GM12874 (cell line): ENCODE data around the gene LEAP2.

Experiments used
- CTCF ChIP-seq: IDR thresholded peaks from 2 replicates; pipeline ENCODE4 v1.5.1; 2011; ENCODE audit warnings: low read depth, mild to moderate bottlenecking, control low read depth, low read length, moderate library complexity; ENCODE audit not compliant: insufficient read depth

LEAP2 gene

GRCh38 chr5:132886064-132886823 is 12.8 kb downstream of the LEAP2 start:
- no peak for TF ChIP-seq CTCF

GRCh38 chr5:132887283-132887682 is 13.8 kb downstream of the LEAP2 start:
- TF ChIP-seq CTCF: no peak

- no peak for TF ChIP-seq CTCF
Observed at GRCh38 chr5:132889501-132889900, 16.0 kb downstream of the LEAP2 start.

- no peak for TF ChIP-seq CTCF
Observed at GRCh38 chr5:132890817-132891216, 17.3 kb downstream of the LEAP2 start.

GRCh38 chr5:132895719-132896305 is 22.3 kb downstream of the LEAP2 start:
- TF ChIP-seq CTCF: no peak

GRCh38 chr5:132896685-132897084 is 23.2 kb downstream of the LEAP2 start:
- TF ChIP-seq CTCF: no peak

- TF ChIP-seq CTCF: no peak
Observed at GRCh38 chr5:132898094-132898493, 24.6 kb downstream of the LEAP2 start.
